ENCODE data around the gene AGPAT1. TPM values are rescaled to one million over a fixed set of nuclear protein-coding genes. Genes with fewer than 3 reads are reported as not detected.

The AGPAT1 gene
- total and polyA plus RNA-seq, 10 of the 15 experiments (the other 5 are each of a cell fraction or from before 2014, with no cell fraction given), result 13.9 to 39.5 (median 24.7) TPM

GRCh38 chr6:32170294-32170693 lies 5.6 kb downstream of the AGPAT1 start:
- CTCF ChIA-PET, result interaction anchor here (1.6 kb wide), 1 partner anchor 12 kb away, joined by 4 read pairs; no protein-coding TSS in a partner anchor
- no peak for FAIRE-seq
- DNase-seq (ENCODE audit: low read depth, low spot score), result no peak
- SMC1A ChIA-PET (ENCODE audit: uncharacterized antibody, unreplicated experiment), result no interaction called here
- no peaks in the 10 kb centered on the region for H3K27me3 ChIP-seq (replicated peaks in 1 of 2; ENCODE audit: control insufficient read depth in 2 of 2, insufficient read depth in 2 of 2, low read length in 1 of 2)
- POLR2A ChIA-PET, result no interaction called here
- ATAC-seq, result no peak
- no peak overlapping the region for H3K4me3 ChIP-seq
- RAD21 ChIA-PET (ENCODE audit: unreplicated experiment), result interaction anchor here (0.6 kb wide), 1 partner anchor 66 kb away, joined by 3 read pairs; no protein-coding TSS in a partner anchor
- intact Hi-C loops (cut with micrococcal nuclease; ENCODE audit: unreplicated experiment) (no loop called here), in situ Hi-C loops (cut with MboI) (no loop called here)
- H4K20me1 ChIP-seq (ENCODE audit: control insufficient read depth, insufficient read depth), result no peaks in the 10 kb centered on the region
- peaks cover 0 to 3% of the 10 kb centered on the region in 2 experiments; a peak in 1 of 4 replicates for H3K36me3 ChIP-seq (ENCODE audit: control insufficient read depth in 2 of 2, insufficient read depth in 2 of 2, low read length in 1 of 2)
- H2AFZ ChIP-seq (ENCODE audit: control insufficient read depth, low read depth, low read length), result no peak overlapping the region
- H3K4me2 ChIP-seq (ENCODE audit: control insufficient read depth, insufficient read depth), result no peak overlapping the region
- TF ChIP-seq SUPT20H (IDR thresholded peaks at IDR 0.05; ENCODE audit: borderline replicate concordance, control insufficient read depth, low read depth, low read length), result no peak
- no peak for TF ChIP-seq EGR1 (IDR thresholded peaks at IDR 0.05; ENCODE audit: borderline replicate concordance in 1 of 2, low read depth in 2 of 2, low read length in 2 of 2)
- H3K27ac ChIP-seq (ENCODE audit: control insufficient read depth, insufficient read depth), result no peak overlapping the region
- H3K9ac ChIP-seq (ENCODE audit: control insufficient read depth, insufficient read depth, low read length), result no peak overlapping the region
- peaks cover 7% of the 10 kb centered on the region; the same call in 1 of the 2 replicates for H3K4me1 ChIP-seq (ENCODE audit: control insufficient read depth, insufficient read depth, low read length)
- BruUV-seq (replicated peaks), result no TSS peak
- peaks cover 6% of the 10 kb centered on the region for H3K79me2 ChIP-seq (ENCODE audit: control insufficient read depth, insufficient read depth, low read length)
- H3K9me3 ChIP-seq (replicated peaks; ENCODE audit: control insufficient read depth, insufficient read depth, low read length), result no peaks in the 10 kb centered on the region
- 82% methylated on average over 11 of the region's 11 CpGs for WGBS (ENCODE audit: insufficient coverage, insufficient replicate concordance, low lambda C conversion rate, missing lambda C conversion rate)

DNA sequence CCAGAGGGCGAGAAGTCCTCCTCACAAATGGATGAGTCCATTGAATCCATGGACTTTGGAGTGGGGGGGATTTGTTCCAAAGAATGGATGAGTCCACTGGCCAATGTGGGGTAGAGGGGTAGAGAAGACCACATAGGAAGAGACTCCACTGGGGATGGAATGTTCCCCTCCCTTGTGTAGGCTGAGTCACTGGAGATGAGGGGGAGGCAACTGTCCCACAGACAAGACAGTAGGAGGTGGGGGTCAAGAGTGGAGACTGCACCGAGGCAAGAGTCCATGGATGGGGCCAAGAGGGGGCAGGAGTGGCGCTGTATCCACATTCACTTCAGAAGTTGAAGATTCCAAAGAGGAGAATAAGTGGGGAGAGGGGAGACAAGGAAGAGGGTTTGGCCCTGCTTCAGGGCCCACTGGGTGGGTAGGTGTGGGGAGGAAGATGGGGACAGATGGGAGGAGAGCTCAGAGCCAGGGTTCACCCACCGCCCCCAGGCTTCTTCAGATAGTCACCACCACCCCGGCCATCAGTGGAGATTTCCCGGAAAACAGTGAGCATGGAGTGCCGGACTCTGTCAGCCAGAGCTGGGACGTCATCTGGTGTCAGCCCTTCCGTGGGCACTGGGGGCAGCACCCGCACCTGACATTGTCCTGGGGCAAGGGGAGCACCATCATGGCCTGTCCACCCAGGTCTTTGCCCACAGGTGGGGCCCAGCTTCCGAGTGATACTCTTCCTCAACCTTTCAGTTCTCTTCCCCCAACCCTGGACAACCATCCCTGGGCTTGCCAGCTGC lies 6.9 kb downstream of the AGPAT1 start:
- CTCF ChIA-PET, result interaction anchor here (1.6 kb wide), 1 partner anchor 10 kb away, joined by 4 read pairs; no protein-coding TSS in a partner anchor
- H3K79me2 ChIP-seq (ENCODE audit: control insufficient read depth, insufficient read depth, low read length), result no peaks in the 10 kb centered on the region
- no peaks in the 10 kb centered on the region for H4K20me1 ChIP-seq (ENCODE audit: control insufficient read depth, insufficient read depth)
- SMC1A ChIA-PET (ENCODE audit: uncharacterized antibody, unreplicated experiment), result no interaction called here
- H3K4me3 ChIP-seq, result no peak overlapping the region
- no TSS peak for BruUV-seq (replicated peaks)
- DNase-seq (ENCODE audit: low read depth, low spot score), result no peak
- 86% methylated on average over 11 of the region's 11 CpGs for WGBS (ENCODE audit: insufficient coverage, insufficient replicate concordance, low lambda C conversion rate, missing lambda C conversion rate)
- no peak overlapping the region for H3K27ac ChIP-seq (ENCODE audit: control insufficient read depth, insufficient read depth)
- in situ Hi-C loops (cut with MboI) (no loop called here), intact Hi-C loops (cut with micrococcal nuclease; ENCODE audit: unreplicated experiment) (no loop called here)
- H3K4me2 ChIP-seq (ENCODE audit: control insufficient read depth, insufficient read depth), result no peak overlapping the region
- no peak for FAIRE-seq
- ATAC-seq, result no peak
- POLR2A ChIA-PET, result no interaction called here
- RAD21 ChIA-PET (ENCODE audit: unreplicated experiment), result no interaction called here
- H2AFZ ChIP-seq (ENCODE audit: control insufficient read depth, low read depth, low read length), result no peak overlapping the region
- H3K36me3 ChIP-seq (ENCODE audit: control insufficient read depth in 2 of 2, insufficient read depth in 2 of 2, low read length in 1 of 2), result peaks cover 0 to 3% of the 10 kb centered on the region in 2 experiments; a peak in 1 of 4 replicates
- no peaks in the 10 kb centered on the region for H3K4me1 ChIP-seq (ENCODE audit: control insufficient read depth, insufficient read depth, low read length)
- TF ChIP-seq, protein P1, sequence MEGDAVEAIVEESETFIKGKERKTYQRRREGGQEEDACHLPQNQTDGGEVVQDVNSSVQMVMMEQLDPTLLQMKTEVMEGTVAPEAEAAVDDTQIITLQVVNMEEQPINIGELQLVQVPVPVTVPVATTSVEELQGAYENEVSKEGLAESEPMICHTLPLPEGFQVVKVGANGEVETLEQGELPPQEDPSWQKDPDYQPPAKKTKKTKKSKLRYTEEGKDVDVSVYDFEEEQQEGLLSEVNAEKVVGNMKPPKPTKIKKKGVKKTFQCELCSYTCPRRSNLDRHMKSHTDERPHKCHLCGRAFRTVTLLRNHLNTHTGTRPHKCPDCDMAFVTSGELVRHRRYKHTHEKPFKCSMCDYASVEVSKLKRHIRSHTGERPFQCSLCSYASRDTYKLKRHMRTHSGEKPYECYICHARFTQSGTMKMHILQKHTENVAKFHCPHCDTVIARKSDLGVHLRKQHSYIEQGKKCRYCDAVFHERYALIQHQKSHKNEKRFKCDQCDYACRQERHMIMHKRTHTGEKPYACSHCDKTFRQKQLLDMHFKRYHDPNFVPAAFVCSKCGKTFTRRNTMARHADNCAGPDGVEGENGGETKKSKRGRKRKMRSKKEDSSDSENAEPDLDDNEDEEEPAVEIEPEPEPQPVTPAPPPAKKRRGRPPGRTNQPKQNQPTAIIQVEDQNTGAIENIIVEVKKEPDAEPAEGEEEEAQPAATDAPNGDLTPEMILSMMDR (IDR thresholded peaks at IDR 0.05 in 2 of 3, conservative IDR thresholded peaks at IDR 0.05 in 1 of 3; ENCODE audit: control insufficient read depth in 2 of 3, extremely low read depth in 1 of 3, insufficient read depth in 1 of 3, low read depth in 3 of 3, low read length in 3 of 3), result peak in 1 of 3 experiments; percentile 3; a peak in 1 of 6 replicates
- TF ChIP-seq SREBF1 (IDR thresholded peaks at IDR 0.05; ENCODE audit: low read length) (no peak), CEBPB (IDR thresholded peaks at IDR 0.05; ENCODE audit: borderline replicate concordance in 1 of 2, low read depth in 2 of 2, low read length in 2 of 2) (no peak), ZZZ3 (IDR thresholded peaks at IDR 0.05; ENCODE audit: control insufficient read depth, insufficient read length, low read depth) (no peak), GABPA (IDR thresholded peaks at IDR 0.05; ENCODE audit: low read depth) (no peak)
- no peak overlapping the region for H3K9ac ChIP-seq (ENCODE audit: control insufficient read depth, insufficient read depth, low read length)
- H3K9me3 ChIP-seq (replicated peaks; ENCODE audit: control insufficient read depth, insufficient read depth, low read length), result no peaks in the 10 kb centered on the region
- H3K27me3 ChIP-seq (replicated peaks in 1 of 2; ENCODE audit: control insufficient read depth in 2 of 2, insufficient read depth in 2 of 2, low read length in 1 of 2), result no peaks in the 10 kb centered on the region

All from GM12878 (cell line).